D341Med (cell line): ENCODE results near the gene COL26A1.

Experiments used
- DNase-seq: peaks from one replicate; pipeline ENCODE4 v3.0.0; 2012; ENCODE audit warnings: low spot score

The COL26A1 gene

GRCh38 chr7:101534873-101535272 is 172.2 kb downstream of the COL26A1 start:
- DNase-seq: no peak

- no peak for DNase-seq
Observed at GRCh38 chr7:101535351-101535751, 172.7 kb downstream of the COL26A1 start.

GRCh38 chr7:101536232-101536631 is 173.6 kb downstream of the COL26A1 start:
- no peak for DNase-seq

GRCh38 chr7:101536668-101537067 is 174.0 kb downstream of the COL26A1 start:
- DNase-seq: no peak

- no peak for DNase-seq
Observed at GRCh38 chr7:101537205-101537604, 174.5 kb downstream of the COL26A1 start.

GRCh38 chr7:101537935-101538595 is 175.4 kb downstream of the COL26A1 start:
- DNase-seq: no peak

GRCh38 chr7:101538596-101539459 is 176.2 kb downstream of the COL26A1 start:
- peak; percentile 84 for DNase-seq

- no peak for DNase-seq
Observed at GRCh38 chr7:101539784-101540183, 177.1 kb downstream of the COL26A1 start.

- DNase-seq: peak; percentile 78
Observed at GRCh38 chr7:101542527-101543241, 180.0 kb downstream of the COL26A1 start.

- no peak for DNase-seq
Observed at GRCh38 chr7:101543242-101543766, 180.6 kb downstream of the COL26A1 start.

GRCh38 chr7:101543846-101544245 is 181.2 kb downstream of the COL26A1 start:
- DNase-seq: no peak

GRCh38 chr7:101545441-101546190 is 182.9 kb downstream of the COL26A1 start:
- no peak for DNase-seq

GRCh38 chr7:101546308-101546936 is 183.7 kb downstream of the COL26A1 start:
- DNase-seq: no peak

- peak; percentile 31 for DNase-seq
Observed at GRCh38 chr7:101547022-101547915, 184.6 kb downstream of the COL26A1 start.

- peak; percentile 19 for DNase-seq
Observed at GRCh38 chr7:101547916-101548661, 185.4 kb downstream of the COL26A1 start.

- peak; percentile 12 for DNase-seq
Observed at GRCh38 chr7:101549734-101550133, 187.1 kb downstream of the COL26A1 start.

- DNase-seq: peak; percentile 26
Observed at GRCh38 chr7:101550641-101551541, 188.2 kb downstream of the COL26A1 start.

GRCh38 chr7:101553018-101553770 is 190.5 kb downstream of the COL26A1 start:
- DNase-seq: peak; percentile 34
